Mesenchymal stem cell (in vitro differentiated cells and primary cell): ENCODE measurements around the gene POLDIP3.

Source experiments
- DNase-seq: peaks from one replicate; pipeline ENCODE4 v3.0.0-alpha.2; 2013
- H2AFZ ChIP-seq: one replicate; pipeline ENCODE4 v1.6.1; 2013; ENCODE audit warnings: low read depth, mild to moderate bottlenecking, control low read depth, inconsistent platforms, low read length, moderate library complexity
- H2AK5ac ChIP-seq: 2 replicates; pipeline ENCODE4 v1.6.1; 2013; ENCODE audit warnings: low read length, moderate library complexity, mild to moderate bottlenecking, inconsistent platforms; ENCODE audit not compliant: severe bottlenecking
- H2BK120ac ChIP-seq: one replicate; pipeline ENCODE4 v1.6.1; 2013; ENCODE audit warnings: low read depth, mild to moderate bottlenecking, inconsistent platforms, low read length, moderate library complexity
- H2BK12ac ChIP-seq, 2 experiments: one replicate each; pipeline ENCODE4 v1.6.1; 2013; ENCODE audit warnings: inconsistent platforms in 2 of 2, low read length in 2 of 2, mild to moderate bottlenecking in 2 of 2, moderate library complexity in 2 of 2, control low read depth in 1 of 2
- H2BK15ac ChIP-seq: one replicate; pipeline ENCODE4 v1.6.1; 2013; ENCODE audit warnings: mild to moderate bottlenecking, low read depth, inconsistent platforms; ENCODE audit not compliant: poor library complexity, severe bottlenecking
- H2BK5ac ChIP-seq: 2 replicates; pipeline ENCODE4 v1.6.1; 2013; ENCODE audit warnings: low read depth, mild to moderate bottlenecking, low read length, control low read depth, inconsistent platforms; ENCODE audit not compliant: poor library complexity, severe bottlenecking
- H3K14ac ChIP-seq, 2 experiments: one replicate each; pipeline ENCODE4 v1.6.1; 2013; ENCODE audit warnings: inconsistent platforms in 2 of 2, low read length in 2 of 2, control low read depth in 1 of 2, mild to moderate bottlenecking in 1 of 2, moderate library complexity in 1 of 2
- H3K18ac ChIP-seq, 2 experiments: one replicate each; pipeline ENCODE4 v1.6.1; 2013; ENCODE audit warnings: inconsistent platforms in 2 of 2, low read length in 2 of 2, control low read depth in 1 of 2, low read depth in 1 of 2, mild to moderate bottlenecking in 1 of 2
- H3K23ac ChIP-seq, 2 experiments: one replicate each; pipeline ENCODE4 v1.6.1; 2013; ENCODE audit warnings: inconsistent platforms in 2 of 2, low read length in 2 of 2, mild to moderate bottlenecking in 2 of 2, moderate library complexity in 2 of 2, control low read depth in 1 of 2
- H3K27ac ChIP-seq: 2 replicates; pipeline ENCODE4 v1.5.1; 2013; ENCODE audit warnings: mild to moderate bottlenecking, moderate library complexity, low read length, control low read depth, inconsistent platforms; ENCODE audit not compliant: poor library complexity, severe bottlenecking
- H3K27me3 ChIP-seq, 2 experiments: 2 replicates each; pipeline versions ENCODE4 v1.6.1 to v1.7.0; 2013; ENCODE audit warnings: low read length in 2 of 2, mild to moderate bottlenecking in 2 of 2, moderate library complexity in 2 of 2, control low read depth in 1 of 2, inconsistent platforms in 1 of 2; ENCODE audit not compliant: control insufficient read depth in 1 of 2, insufficient read depth in 1 of 2
- H3K36me3 ChIP-seq, 2 experiments: 2 replicates each; pipeline versions ENCODE4 v1.6.1 to v1.7.0; 2013; ENCODE audit warnings: low read length in 2 of 2, control low read depth in 1 of 2, inconsistent platforms in 1 of 2, low read depth in 1 of 2, mild to moderate bottlenecking in 1 of 2; ENCODE audit not compliant: insufficient read depth in 2 of 2, control insufficient read depth in 1 of 2
- H3K4ac ChIP-seq, 2 experiments: one replicate each; pipeline ENCODE4 v1.6.1; 2013; ENCODE audit warnings: inconsistent platforms in 2 of 2, low read length in 2 of 2, mild to moderate bottlenecking in 2 of 2, moderate library complexity in 2 of 2, control low read depth in 1 of 2, low read depth in 1 of 2
- H3K4me1 ChIP-seq: 2 replicates; pipeline ENCODE4 v1.6.1; 2013; ENCODE audit warnings: low read depth, low read length, control low read depth; ENCODE audit not compliant: control insufficient read depth, insufficient read depth
- H3K4me2 ChIP-seq: 2 replicates; pipeline ENCODE4 v1.6.1; 2013; ENCODE audit warnings: low read length, mild to moderate bottlenecking, inconsistent platforms; ENCODE audit not compliant: poor library complexity, severe bottlenecking
- H3K4me3 ChIP-seq, 2 experiments: 2 replicates each; pipeline versions ENCODE4 v1.5.1 to v1.7.0; 2013; ENCODE audit warnings: low read length in 2 of 2, mild to moderate bottlenecking in 2 of 2, control low read depth in 1 of 2, low read depth in 1 of 2; ENCODE audit not compliant: insufficient read depth in 1 of 2
- H3K79me1 ChIP-seq: replicated peaks from 2 replicates; pipeline ENCODE4 v1.6.1; 2013; ENCODE audit warnings: mild to moderate bottlenecking, control low read depth, low read length, inconsistent platforms; ENCODE audit not compliant: poor library complexity, severe bottlenecking
- H3K9ac ChIP-seq: 2 replicates; pipeline ENCODE4 v1.7.0; 2013; ENCODE audit warnings: mild to moderate bottlenecking, low read length, moderate library complexity
- H3K9me3 ChIP-seq: 2 replicates; pipeline ENCODE4 v1.7.0; 2013; ENCODE audit warnings: mild to moderate bottlenecking, low read length; ENCODE audit not compliant: control insufficient read depth
- H4K8ac ChIP-seq: one replicate; pipeline ENCODE4 v1.6.1; 2013; ENCODE audit warnings: inconsistent platforms, mild to moderate bottlenecking, low read length, moderate library complexity
- H4K91ac ChIP-seq: one replicate; pipeline ENCODE4 v1.6.1; 2013; ENCODE audit warnings: mild to moderate bottlenecking, low read length, inconsistent platforms
- WGBS: methylation state at CpG from one replicate; pipeline ENCODE4 v1.1.7; 2013; ENCODE audit warnings: mixed read lengths; 5-methylcytosine and 5-hydroxymethylcytosine counted together

The POLDIP3 gene

DNA sequence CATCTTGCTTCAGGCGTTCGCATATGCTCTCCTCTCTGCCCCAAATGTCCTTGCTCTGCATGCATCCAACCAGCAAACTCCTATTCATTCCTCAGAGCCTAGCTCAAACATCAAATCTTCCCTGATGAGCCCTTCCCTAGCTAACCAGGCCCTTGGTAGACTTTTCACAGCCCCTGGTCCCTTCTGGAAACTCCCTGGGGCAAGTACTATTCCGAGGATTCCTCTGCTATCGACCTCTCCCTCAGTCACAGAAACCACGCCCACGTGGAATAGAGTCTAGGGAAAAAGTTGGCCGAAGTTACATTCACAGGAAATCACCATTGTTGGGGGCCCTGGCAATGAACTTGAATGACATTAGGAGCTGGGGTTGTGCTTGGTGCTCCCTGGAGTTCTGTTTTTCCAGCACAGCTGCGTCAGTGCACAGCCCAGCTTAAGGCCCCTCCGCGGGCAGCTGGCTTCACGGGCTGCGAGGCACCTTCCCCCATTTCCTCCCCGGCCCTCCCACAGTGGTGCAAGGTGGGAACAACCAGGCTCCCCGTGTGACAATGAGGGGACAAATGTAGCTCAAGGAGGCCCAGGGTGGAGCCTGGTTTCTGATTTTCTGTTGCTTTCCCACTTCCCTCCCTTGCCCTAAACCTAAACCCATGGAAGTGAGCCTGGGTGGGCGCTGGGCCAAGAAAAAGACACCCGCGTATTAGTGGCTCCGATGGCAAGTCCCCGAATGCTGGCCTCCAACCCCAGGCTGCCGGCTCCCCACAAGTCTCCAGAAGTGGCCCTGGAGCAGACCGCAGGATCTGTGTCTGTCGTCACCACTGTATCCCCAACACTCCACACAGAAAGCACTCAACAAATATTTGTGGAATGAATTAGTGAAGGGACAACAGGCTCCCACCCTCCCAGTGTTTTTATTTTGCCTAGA is 30.0 kb upstream of the POLDIP3 start:
- 74% methylated on average over 16 of the region's 22 CpGs for WGBS
- Histone ChIP-seq H2BK15ac (peak overlapping the region; percentile 56), H4K91ac (no peak overlapping the region), H3K27me3 (no peaks in the 10 kb centered on the region), H3K4me2 (peak overlapping the region; percentile 12), H2BK120ac (no peak overlapping the region), H3K18ac (peak overlapping the region in 1 of 2 experiments; percentile 59), H3K23ac (peak overlapping the region in 1 of 2 experiments; percentile 9), H3K36me3 (peaks cover 3 to 22% of the 10 kb centered on the region in 2 experiments), H2AK5ac (peak overlapping the region; percentile 59), H2BK5ac (peak overlapping the region; percentile 40), H3K4ac (peak overlapping the region; percentile 12 to 15), H3K79me1 (peaks cover 8% of the 10 kb centered on the region), H3K14ac (no peak overlapping the region), H2AFZ (no peak overlapping the region), H3K4me3 (peak overlapping the region in 1 of 2 experiments; percentile 34), H3K27ac (peak overlapping the region; percentile 69), H3K4me1 (peaks cover 66% of the 10 kb centered on the region), H3K9me3 (no peaks in the 10 kb centered on the region), H4K8ac (no peak overlapping the region), H2BK12ac (no peak overlapping the region), H3K9ac (peak overlapping the region; percentile 79)
- peak; percentile 45 for DNase-seq

DNA sequence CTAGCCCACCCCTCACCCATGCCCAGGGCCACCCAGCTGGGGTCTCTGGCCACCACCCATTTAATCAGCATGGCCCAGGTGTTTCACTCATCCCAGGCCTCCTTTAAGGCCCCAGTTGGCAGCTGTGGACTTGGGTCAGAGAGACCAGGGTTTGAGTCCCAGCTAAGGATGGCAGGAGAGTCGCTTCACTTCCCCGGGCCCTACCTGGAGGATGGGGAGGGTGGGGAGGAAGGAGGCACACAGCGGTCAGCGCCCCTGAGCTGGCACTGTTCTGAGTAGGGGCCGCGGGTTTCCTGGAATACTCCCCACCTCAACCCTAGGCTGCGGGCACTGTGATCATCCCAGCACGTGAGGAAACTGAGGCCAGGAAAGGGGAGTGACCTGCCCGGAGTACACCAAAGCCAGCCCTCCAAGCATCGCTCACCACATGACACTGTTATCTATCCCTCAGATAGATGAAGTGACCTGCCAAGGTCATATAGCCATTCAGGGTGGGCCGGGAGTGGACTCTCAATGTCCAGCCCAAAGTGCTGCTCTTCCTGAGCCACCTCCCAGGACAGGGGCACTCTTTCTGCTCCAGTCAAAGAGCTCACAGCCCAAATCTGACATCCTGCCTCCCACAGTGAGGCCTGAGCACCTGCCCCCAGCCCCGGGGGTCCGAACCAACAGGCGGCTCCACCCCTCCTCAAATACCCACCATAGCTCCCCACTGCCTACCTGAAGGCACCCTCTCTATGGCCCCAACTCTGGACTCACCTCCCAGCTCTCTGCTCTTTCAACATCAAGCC is 29.1 kb upstream of the POLDIP3 start:
- Histone ChIP-seq H2BK15ac (no peak overlapping the region), H2BK5ac (no peak overlapping the region), H3K4me3 (peak overlapping the region in 1 of 2 experiments; percentile 34), H2BK120ac (no peak overlapping the region), H3K9me3 (no peaks in the 10 kb centered on the region), H3K36me3 (peaks cover 3 to 22% of the 10 kb centered on the region in 2 experiments), H3K27me3 (no peaks in the 10 kb centered on the region), H3K18ac (peak overlapping the region in 1 of 2 experiments; percentile 59), H2BK12ac (no peak overlapping the region), H3K4ac (peak overlapping the region; percentile 12 to 36), H3K23ac (no peak overlapping the region), H3K14ac (no peak overlapping the region), H2AK5ac (peak overlapping the region; percentile 59), H3K79me1 (peaks cover 8% of the 10 kb centered on the region), H4K8ac (peak overlapping the region; percentile 38), H3K27ac (peak overlapping the region; percentile 69), H3K9ac (peak overlapping the region; percentile 79), H4K91ac (peak overlapping the region; percentile 35), H3K4me2 (no peak overlapping the region), H2AFZ (no peak overlapping the region), H3K4me1 (peaks cover 65% of the 10 kb centered on the region)
- WGBS, result 96% methylated on average over 14 of the region's 14 CpGs
- DNase-seq, result no peak

- no peak for DNase-seq
- H4K91ac ChIP-seq, result peak overlapping the region; percentile 35
- H2BK5ac ChIP-seq, result no peak overlapping the region
- H3K18ac ChIP-seq, result no peak overlapping the region
- H3K4me3 ChIP-seq, result no peak overlapping the region
- H3K79me1 ChIP-seq, result peaks cover 10% of the 10 kb centered on the region
- peak overlapping the region; percentile 59 for H2AK5ac ChIP-seq
- peak overlapping the region; percentile 6 for H3K27ac ChIP-seq
- 97% methylated on average over 11 of the region's 12 CpGs for WGBS
- no peak overlapping the region for H3K23ac ChIP-seq
- H2BK12ac ChIP-seq, result no peak overlapping the region
- H3K36me3 ChIP-seq, result peaks cover 3 to 20% of the 10 kb centered on the region in 2 experiments
- no peak overlapping the region for H2BK120ac ChIP-seq
- H3K4ac ChIP-seq, result peak overlapping the region in 1 of 2 experiments; percentile 36
- no peaks in the 10 kb centered on the region for H3K27me3 ChIP-seq
- no peak overlapping the region for H2BK15ac ChIP-seq
- no peak overlapping the region for H3K14ac ChIP-seq
- no peaks in the 10 kb centered on the region for H3K9me3 ChIP-seq
- H4K8ac ChIP-seq, result peak overlapping the region; percentile 38
- H3K4me1 ChIP-seq, result peaks cover 60% of the 10 kb centered on the region
- no peak overlapping the region for H3K4me2 ChIP-seq
- H2AFZ ChIP-seq, result no peak overlapping the region
- no peak overlapping the region for H3K9ac ChIP-seq
Measured at GRCh38 chr22:42642806-42643633, 28.3 kb upstream of the POLDIP3 start.
